KOPT-K1 (cell line): ENCODE results near the gene DISP2.

ENCODE experiments used
- H3K27ac ChIP-seq: fragments of 200-600 bp; sonication (generic); 2 replicates; pipeline ENCODE4 v1.5.1; 2016; ENCODE audit warnings: antibody characterized with exemption, mild to moderate bottlenecking, low read depth, low read length; ENCODE audit not compliant: poor library complexity, severe bottlenecking
- H3K36me3 ChIP-seq: fragments of 200-600 bp; sonication (generic); 2 replicates; pipeline ENCODE4 v1.5.1; 2017; ENCODE audit warnings: antibody characterized with exemption, mild to moderate bottlenecking, low read length, moderate library complexity; ENCODE audit not compliant: insufficient read depth
- H3K9me3 ChIP-seq: fragments of 200-600 bp; sonication (generic); 2 replicates; pipeline ENCODE4 v1.5.1; 2017; ENCODE audit warnings: antibody characterized with exemption, low read length, mild to moderate bottlenecking; ENCODE audit not compliant: insufficient read depth, poor library complexity, severe bottlenecking

The DISP2 gene

DNA sequence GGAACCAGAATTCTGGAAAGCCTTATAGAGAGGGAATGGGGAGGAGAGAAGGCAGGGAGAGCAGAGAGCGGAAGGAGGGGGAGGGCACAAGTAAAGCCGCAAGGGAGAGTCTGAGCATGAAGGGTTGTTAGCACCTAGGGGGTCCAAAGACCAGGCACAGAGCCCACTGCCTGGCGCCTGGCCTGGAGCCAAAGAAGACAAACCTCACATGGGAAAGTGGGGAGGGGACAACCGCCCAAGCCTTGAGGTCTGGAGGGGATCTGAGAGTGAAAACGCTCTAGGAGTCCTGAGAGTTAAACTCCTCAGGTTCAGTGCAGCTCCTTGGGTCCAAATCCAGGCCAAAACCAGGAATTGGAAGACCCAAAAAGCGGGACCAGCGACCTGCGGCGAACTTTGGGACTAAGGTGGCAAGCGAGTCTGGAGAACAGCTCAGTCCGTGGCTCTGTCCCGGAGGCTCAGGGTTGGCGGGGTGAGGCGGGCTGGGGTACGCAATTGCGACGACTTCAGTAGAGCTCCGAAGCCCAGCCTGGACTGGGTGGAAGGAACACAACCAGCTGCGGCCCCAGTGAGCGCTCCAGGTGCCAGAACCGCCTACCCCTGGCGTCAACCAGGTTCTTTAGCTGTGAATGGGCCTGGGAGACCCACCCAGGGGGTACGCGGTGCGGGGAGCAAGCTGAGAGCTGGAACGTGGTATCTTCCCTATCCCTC lies 35.3 kb upstream of the DISP2 start:
- no peak overlapping the region for H3K27ac ChIP-seq
- H3K36me3 ChIP-seq = no peaks in the 10 kb centered on the region
- H3K9me3 ChIP-seq = no peaks in the 10 kb centered on the region

DNA sequence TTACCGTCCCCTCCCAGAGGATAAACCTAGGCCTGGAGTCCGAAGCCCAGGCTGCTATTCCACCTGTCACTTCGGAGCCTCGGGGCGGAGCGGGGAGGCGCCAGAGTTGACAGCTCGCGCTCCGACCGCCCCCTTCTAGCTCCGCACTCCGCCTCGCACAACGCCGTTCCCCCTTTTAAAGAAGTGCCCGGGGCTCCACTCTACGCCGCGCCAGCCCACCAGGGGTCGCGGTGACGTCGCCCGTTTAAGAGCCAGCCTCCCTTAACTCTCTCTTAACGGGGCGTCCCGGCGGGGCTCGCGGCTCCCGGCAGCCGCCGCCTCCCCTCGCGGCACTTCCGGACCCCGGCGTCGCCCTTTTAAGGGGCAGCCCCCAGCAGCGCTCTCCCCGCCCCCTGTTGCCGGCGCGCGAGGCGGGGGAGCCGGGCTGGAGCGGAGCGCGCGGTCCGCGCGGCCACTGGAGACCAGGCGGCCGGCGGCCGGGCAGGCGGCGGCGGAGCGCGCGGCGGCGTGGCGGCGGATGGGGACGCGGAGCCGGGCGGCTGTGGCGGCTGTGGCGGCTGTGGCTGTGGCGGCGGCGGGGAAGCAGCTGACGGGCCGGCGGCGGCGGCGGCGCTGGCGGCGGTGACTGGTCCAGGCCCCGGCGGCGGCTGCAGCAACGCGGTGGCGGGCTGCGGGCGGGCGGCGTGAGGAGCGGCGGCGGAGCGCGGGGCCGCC lies 34.6 kb upstream of the DISP2 start, which contains the start of gene INAFM2:
Gene INAFM2, plus strand, starts transcription at position 454 of the 714 bp plus-strand sequence. CDS start 364 bp downstream, outside the sequence.
- no peaks in the 10 kb centered on the region for H3K36me3 ChIP-seq
- H3K27ac ChIP-seq = no peak within 1 kb of the TSS
- no peaks in the 10 kb centered on the region for H3K9me3 ChIP-seq

DNA sequence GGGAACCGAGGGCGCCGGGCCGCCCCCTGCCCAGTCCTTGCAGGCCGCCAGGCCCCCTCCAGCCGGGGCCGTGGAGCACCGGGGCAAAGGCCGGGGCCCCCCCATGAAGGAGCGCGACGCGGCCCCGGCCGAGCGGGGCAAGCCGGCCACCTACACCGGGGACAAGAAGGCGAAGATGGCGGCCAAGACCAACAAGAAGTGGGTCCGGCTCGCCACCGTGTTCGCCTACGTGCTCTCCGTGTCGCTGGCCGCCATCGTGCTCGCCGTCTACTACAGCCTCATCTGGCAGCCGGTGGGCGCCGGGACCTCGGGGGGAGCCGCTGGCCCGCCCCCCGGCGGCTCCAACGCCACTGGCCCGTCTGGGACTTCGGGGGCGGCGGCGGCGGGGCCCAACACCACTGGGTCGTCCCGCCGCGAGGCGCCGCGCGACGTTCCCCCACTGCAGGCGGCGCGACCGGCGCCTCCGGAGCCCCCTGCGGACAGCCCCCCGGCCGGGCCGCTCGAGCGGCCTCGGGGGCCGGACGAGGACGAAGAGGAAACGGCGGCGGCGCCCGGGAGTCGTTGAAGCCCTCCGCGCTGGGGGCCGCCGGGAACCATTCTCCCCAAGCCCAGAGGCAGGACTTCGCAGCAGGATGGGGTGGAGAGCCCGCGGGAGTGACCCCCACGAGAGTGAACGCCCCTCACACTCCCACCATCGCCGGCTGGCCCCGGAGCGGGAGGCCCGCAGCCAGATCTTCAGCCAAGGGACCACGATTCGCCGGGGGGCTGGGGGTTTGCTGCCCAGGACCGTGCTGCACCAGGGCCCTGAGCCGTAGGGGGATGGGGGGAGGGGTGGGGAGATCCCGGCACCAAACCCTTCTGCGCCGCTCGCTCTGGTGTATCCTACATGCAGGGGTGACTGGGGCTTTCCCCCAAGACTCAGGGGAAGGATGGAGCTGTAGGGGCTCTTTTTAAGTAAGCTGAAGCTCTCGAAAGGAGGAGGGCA lies 33.8 kb upstream of the DISP2 start:
- Histone ChIP-seq H3K27ac (no peak overlapping the region), H3K36me3 (no peaks in the 10 kb centered on the region), H3K9me3 (no peaks in the 10 kb centered on the region)

DNA sequence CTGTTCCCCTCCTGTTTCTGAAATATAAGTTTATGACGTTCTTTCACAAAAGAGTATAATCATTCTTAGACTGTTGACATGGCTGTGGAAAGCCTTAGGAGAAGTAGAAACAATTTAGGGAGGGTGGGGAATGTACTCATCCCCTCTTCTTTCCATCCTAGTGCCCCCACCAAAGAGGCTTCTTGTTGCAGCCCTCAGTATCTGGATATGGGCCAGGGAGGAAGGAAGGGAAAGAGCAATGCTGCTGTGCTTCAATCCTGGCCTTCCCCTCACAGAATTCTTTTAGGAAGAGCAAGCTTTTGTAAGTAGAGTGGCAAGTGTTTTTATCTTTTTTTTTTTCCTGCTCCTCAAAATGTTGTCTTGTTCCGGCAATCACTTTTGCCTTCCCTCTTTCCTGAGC lies 32.8 kb upstream of the DISP2 start:
- Histone ChIP-seq H3K9me3 (no peaks in the 10 kb centered on the region), H3K36me3 (no peaks in the 10 kb centered on the region), H3K27ac (no peak overlapping the region)

DNA sequence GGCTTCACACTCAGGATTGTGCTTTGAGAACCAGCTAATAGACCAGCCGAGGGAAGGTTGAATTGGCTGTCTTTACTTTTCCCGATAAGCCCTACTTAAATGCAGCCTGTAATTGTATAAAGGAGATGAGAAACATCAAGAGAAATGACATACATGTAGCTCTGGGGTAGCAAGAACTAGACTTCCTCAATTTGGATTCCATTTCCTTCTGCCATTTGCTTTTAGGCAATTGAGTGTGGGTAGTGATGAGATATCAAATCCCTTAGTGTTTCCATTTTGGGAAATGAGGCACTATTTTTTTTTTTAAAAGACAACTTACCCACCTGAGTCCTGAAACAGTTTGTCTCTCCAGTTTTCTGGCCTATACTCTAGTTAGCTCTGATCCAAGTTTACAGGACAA lies 32.3 kb upstream of the DISP2 start:
- Histone ChIP-seq H3K9me3 (no peaks in the 10 kb centered on the region), H3K27ac (no peak overlapping the region), H3K36me3 (no peaks in the 10 kb centered on the region)

- Histone ChIP-seq H3K9me3 (no peaks in the 10 kb centered on the region), H3K27ac (no peak overlapping the region), H3K36me3 (no peaks in the 10 kb centered on the region)
Measured at GRCh38 chr15:40327457-40327856, 30.6 kb upstream of the DISP2 start.

DNA sequence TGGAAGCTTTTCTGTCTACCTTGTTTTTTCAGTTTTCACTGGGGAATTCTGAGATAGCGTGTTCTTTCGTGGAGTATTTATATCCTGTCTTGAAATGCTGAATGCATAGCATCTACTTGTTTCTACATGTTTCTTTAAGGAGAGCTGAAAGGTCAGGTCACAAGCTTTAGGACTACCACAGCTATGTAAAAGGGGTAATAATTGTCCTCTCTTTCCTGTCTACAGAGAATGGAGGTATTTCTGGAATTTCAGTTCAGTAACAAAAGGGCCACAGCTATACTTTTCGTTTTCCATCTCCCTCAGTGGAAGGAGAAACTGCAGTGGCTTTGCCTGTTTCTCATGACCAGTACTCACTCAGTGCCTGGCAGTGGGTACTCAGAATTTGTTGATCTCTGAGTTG lies 29.8 kb upstream of the DISP2 start:
- Histone ChIP-seq H3K27ac (peak overlapping the region; percentile 19), H3K9me3 (no peaks in the 10 kb centered on the region), H3K36me3 (no peaks in the 10 kb centered on the region)

GRCh38 chr15:40328751-40329150 lies 29.3 kb upstream of the DISP2 start:
- Histone ChIP-seq H3K27ac (peak overlapping the region; percentile 19), H3K9me3 (no peaks in the 10 kb centered on the region), H3K36me3 (no peaks in the 10 kb centered on the region)

DNA sequence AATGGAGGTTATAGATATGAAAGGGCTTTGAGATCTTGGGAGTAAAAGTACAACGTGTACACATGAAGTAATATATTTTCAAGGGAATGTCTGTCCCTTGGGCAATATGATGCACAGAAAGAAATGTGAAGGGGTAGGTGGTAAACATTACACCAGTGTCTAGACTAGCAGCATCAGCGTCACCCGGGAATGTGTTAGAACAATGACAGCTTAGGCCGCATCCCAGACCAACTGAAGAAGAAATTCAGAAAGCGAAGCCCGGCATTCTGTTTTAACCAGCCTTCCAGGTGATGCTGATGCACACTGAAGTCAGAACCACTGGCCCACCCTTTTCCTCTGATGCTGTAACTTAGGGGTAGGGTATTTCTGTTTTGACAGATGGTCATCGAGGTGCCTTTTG lies 28.2 kb upstream of the DISP2 start:
- Histone ChIP-seq H3K9me3 (no peaks in the 10 kb centered on the region), H3K36me3 (no peaks in the 10 kb centered on the region), H3K27ac (no peak overlapping the region)

GRCh38 chr15:40330368-40330836 lies 27.6 kb upstream of the DISP2 start:
- Histone ChIP-seq H3K9me3 (no peaks in the 10 kb centered on the region), H3K27ac (no peak overlapping the region)

DNA sequence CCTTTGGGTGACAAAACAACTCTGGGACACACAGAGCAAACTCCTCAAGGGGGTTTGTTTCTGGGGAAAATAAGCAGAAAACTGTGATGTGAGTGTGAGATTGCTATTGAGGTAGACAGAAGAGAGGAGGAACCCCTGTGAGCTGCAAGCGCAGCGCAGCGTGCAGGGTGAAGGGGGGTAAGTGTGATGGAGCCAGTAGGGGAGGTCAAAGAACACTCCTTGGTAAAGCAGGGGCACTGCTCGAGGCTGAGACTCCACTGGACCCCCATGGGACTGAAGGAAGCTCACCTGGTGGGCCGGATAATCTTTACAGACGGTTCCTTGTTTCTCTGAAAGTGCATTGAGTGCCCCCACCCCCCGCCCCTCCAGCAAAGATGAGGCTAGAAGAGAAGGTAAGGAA lies 27.0 kb upstream of the DISP2 start:
- Histone ChIP-seq H3K9me3 (no peaks in the 10 kb centered on the region), H3K36me3 (no peaks in the 10 kb centered on the region), H3K27ac (no peak overlapping the region)

More at GRCh38 chr15:40330368-40330836, 27.6 kb upstream of the DISP2 start:
- H3K36me3 ChIP-seq = no peaks in the 10 kb centered on the region

DNA sequence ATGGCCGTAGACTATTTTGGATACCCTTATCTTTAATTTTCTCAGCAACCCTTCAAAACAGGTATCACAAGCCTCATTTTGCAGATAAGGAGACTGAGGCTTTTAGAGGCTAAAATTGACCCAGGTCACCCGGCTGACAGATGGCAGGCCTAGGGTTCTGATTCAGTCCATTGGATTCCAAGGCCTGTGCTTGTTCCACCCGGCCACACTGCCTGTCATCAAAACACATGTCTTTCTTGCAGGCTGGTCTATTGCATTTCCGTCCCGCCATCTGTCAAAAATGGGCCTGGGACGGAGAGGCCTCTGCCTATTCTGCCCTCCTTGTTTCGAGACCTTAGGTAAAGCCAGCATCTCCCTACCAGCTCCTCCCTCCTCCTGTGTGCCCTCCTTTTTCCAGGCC lies 26.4 kb upstream of the DISP2 start:
- no peak overlapping the region for H3K27ac ChIP-seq
- no peaks in the 10 kb centered on the region for H3K36me3 ChIP-seq
- no peaks in the 10 kb centered on the region for H3K9me3 ChIP-seq

DNA sequence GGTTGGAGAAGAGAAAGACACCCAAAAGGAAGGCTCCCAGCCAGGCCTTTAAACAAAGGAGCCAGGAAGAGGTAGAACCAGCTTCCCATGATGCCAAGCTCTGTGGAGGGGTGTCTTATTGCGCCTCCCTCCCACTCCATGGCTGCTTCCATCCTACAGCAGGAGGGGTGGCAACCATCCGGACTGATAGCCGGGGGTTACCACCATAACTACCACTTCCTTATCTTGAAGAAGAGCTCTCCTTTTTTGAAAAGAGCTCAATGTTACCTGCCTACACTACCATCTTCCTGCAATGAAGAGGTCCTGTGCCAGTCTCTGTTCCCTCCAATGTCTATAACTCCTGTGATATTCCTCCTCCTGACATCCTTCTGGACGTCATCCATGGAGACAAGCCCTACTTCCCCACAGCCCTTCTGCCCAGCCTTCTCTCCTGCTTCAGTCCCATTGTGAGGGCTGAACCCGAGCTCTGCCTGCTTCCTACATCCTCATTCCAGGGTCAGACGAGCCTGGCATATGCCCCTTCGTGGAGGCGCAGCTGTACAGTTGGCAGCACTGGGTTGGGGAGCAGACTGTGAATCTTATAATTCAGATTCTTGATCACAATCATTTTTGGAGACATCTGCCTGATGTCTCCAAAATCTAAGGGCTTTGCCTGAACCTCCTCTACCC lies 25.8 kb upstream of the DISP2 start:
- Histone ChIP-seq H3K36me3 (no peaks in the 10 kb centered on the region), H3K27ac (no peak overlapping the region), H3K9me3 (no peaks in the 10 kb centered on the region)

GRCh38 chr15:40333922-40334492 lies 24.0 kb upstream of the DISP2 start:
- Histone ChIP-seq H3K36me3 (no peaks in the 10 kb centered on the region), H3K27ac (peak overlapping the region; percentile 35), H3K9me3 (no peaks in the 10 kb centered on the region)
